Endodermal cell (in vitro differentiated cells): Measurements from ENCODE around the gene PRPF18. TPM values are rescaled to one million over a fixed set of nuclear protein-coding genes. Genes with fewer than 3 reads are reported as not detected.

Experiments used
- DNase-seq: peaks from one replicate; pipeline ENCODE4 v3.0.0-alpha.2; 2017
- H3K27ac ChIP-seq: 2 replicates; pipeline ENCODE4 v1.5.1; 2013; ENCODE audit warnings: mild to moderate bottlenecking, low read depth, low read length, moderate library complexity
- H3K27me3 ChIP-seq: 2 replicates; pipeline ENCODE4 v1.6.1; 2013; ENCODE audit warnings: mild to moderate bottlenecking, low read length, moderate library complexity; ENCODE audit not compliant: insufficient read depth, control insufficient read depth, poor library complexity, severe bottlenecking
- H3K36me3 ChIP-seq: 2 replicates; pipeline ENCODE4 v1.7.0; 2013; ENCODE audit warnings: mild to moderate bottlenecking, low read length, moderate library complexity; ENCODE audit not compliant: control insufficient read depth, insufficient read depth
- H3K4me1 ChIP-seq: one replicate; pipeline ENCODE4 v1.7.0; 2013; ENCODE audit warnings: low read length; ENCODE audit not compliant: control insufficient read depth, insufficient read depth
- H3K4me3 ChIP-seq: 2 replicates; pipeline ENCODE4 v1.5.1; 2013; ENCODE audit warnings: mild to moderate bottlenecking, low read length, moderate library complexity
- H3K9ac ChIP-seq: 2 replicates; pipeline ENCODE4 v1.6.1; 2013; ENCODE audit warnings: mild to moderate bottlenecking, low read length, moderate library complexity; ENCODE audit not compliant: poor library complexity, severe bottlenecking; ENCODE audit errors: extremely low read depth
- H3K9me3 ChIP-seq: 2 replicates; pipeline ENCODE4 v1.6.1; 2013; ENCODE audit warnings: mild to moderate bottlenecking, low read length, moderate library complexity; ENCODE audit not compliant: control insufficient read depth
- H3K27ac Mint-ChIP-seq: 2 replicates; pipeline ENCODE4 v1.8.0; 2020; ENCODE audit warnings: mixed read lengths
- H3K27me3 Mint-ChIP-seq: 2 replicates; pipeline ENCODE4 v1.8.0; 2021; ENCODE audit warnings: mild to moderate bottlenecking, mixed read lengths; ENCODE audit not compliant: insufficient read depth
- H3K36me3 Mint-ChIP-seq: 2 replicates; pipeline ENCODE4 v1.8.0; 2020; ENCODE audit warnings: low read depth, mixed read lengths
- H3K4me1 Mint-ChIP-seq: 2 replicates; pipeline ENCODE4 v1.8.0; 2020; ENCODE audit warnings: mixed read lengths
- H3K4me3 Mint-ChIP-seq: 2 replicates; pipeline ENCODE4 v1.8.0; 2020; ENCODE audit warnings: mild to moderate bottlenecking, moderate library complexity, mixed read lengths
- H3K9me3 Mint-ChIP-seq: 2 replicates; pipeline ENCODE4 v1.8.0; 2020; ENCODE audit warnings: mild to moderate bottlenecking, mixed read lengths
- CTCF ChIP-seq: fragments of 200-600 bp; sonication (generic); conservative IDR thresholded peaks from 2 replicates; pipeline ENCODE4 v1.5.0; 2021; ENCODE audit warnings: antibody characterized with exemption, mild to moderate bottlenecking
- WGBS, 2 experiments: methylation state at CpG; one replicate each; pipeline versions ENCODE4 v1.1.5 to v1.1.7; 2013; ENCODE audit warnings: missing lambda C conversion rate in 2 of 2, mixed read lengths in 1 of 2; ENCODE audit not compliant: insufficient coverage in 1 of 2, insufficient read length in 1 of 2; 5-methylcytosine and 5-hydroxymethylcytosine counted together
- total RNA-seq, 2 donors: library from RNA; stranded (reverse); fragmentation: NEBNext Ultra II Directional in 1 of 2; extraction: Animal tissue kit (Norgen Biotek cat#: 25700) in 1 of 2; gene quantifications; 2 replicates in 1 of 2; 3 replicates in 1 of 2; pipeline ENCODE4 v1.2.1, GENCODE V29; 2021

PRPF18 gene
- total RNA-seq, 2 donors from 2014 or later, result 19.1 to 20.4 TPM

- Histone ChIP-seq H3K4me1 (peaks cover 1% of the 10 kb centered on the region), H3K27me3 (no peaks in the 10 kb centered on the region), H3K27ac (peak overlapping the region; percentile 90), H3K9me3 (no peaks in the 10 kb centered on the region), H3K36me3 (peaks cover 8% of the 10 kb centered on the region), H3K9ac (no peak overlapping the region), H3K4me3 (no peak overlapping the region)
- TF ChIP-seq CTCF, result no peak
- no peak for DNase-seq
- H3K4me3 Mint-ChIP-seq, result no peak overlapping the region
- 97% methylated on average over 2 of the region's 3 CpGs; no CpG with 5 or more reads in 1 of the 2 experiments for WGBS, 2 experiments
- peaks cover 27% of the 10 kb centered on the region for H3K4me1 Mint-ChIP-seq
- no peaks in the 10 kb centered on the region for H3K9me3 Mint-ChIP-seq
- no peak overlapping the region for H3K27ac Mint-ChIP-seq
- H3K36me3 Mint-ChIP-seq, result peaks cover 21% of the 10 kb centered on the region
- peaks cover 17% of the 10 kb centered on the region for H3K27me3 Mint-ChIP-seq
Measured at GRCh38 chr10:13632440-13632839, 45.7 kb downstream of the PRPF18 start.

GRCh38 chr10:13632884-13633440 is 46.2 kb downstream of the PRPF18 start:
- H3K36me3 Mint-ChIP-seq, result peaks cover 25% of the 10 kb centered on the region
- TF ChIP-seq CTCF, result no peak
- DNase-seq, result no peak
- Histone ChIP-seq H3K27me3 (no peaks in the 10 kb centered on the region), H3K27ac (peak overlapping the region; percentile 90), H3K4me3 (no peak overlapping the region), H3K36me3 (peaks cover 8% of the 10 kb centered on the region), H3K4me1 (no peaks in the 10 kb centered on the region), H3K9me3 (no peaks in the 10 kb centered on the region), H3K9ac (no peak overlapping the region)
- peaks cover 17% of the 10 kb centered on the region for H3K27me3 Mint-ChIP-seq
- no peaks in the 10 kb centered on the region for H3K9me3 Mint-ChIP-seq
- H3K4me1 Mint-ChIP-seq, result peaks cover 27% of the 10 kb centered on the region
- no peak overlapping the region for H3K4me3 Mint-ChIP-seq
- H3K27ac Mint-ChIP-seq, result no peak overlapping the region
- WGBS, 2 experiments, result 91% methylated on average over 5 of the region's 5 CpGs

GRCh38 chr10:13633689-13634088 is 46.9 kb downstream of the PRPF18 start:
- 93% methylated on average over 6 to 7 of the region's 7 CpGs for WGBS, 2 experiments

More at GRCh38 chr10:13633689-13634088, 46.9 kb downstream of the PRPF18 start:
- Mint-ChIP-seq H3K4me1 (peaks cover 23% of the 10 kb centered on the region), H3K27me3 (peaks cover 17% of the 10 kb centered on the region), H3K9me3 (no peaks in the 10 kb centered on the region), H3K36me3 (peaks cover 32% of the 10 kb centered on the region), H3K27ac (no peak overlapping the region), H3K4me3 (no peak overlapping the region)
- no peak overlapping the region for H3K4me3 ChIP-seq
- DNase-seq, result no peak
- peaks cover 8% of the 10 kb centered on the region for H3K36me3 ChIP-seq
- H3K9ac ChIP-seq, result no peak overlapping the region
- H3K27ac ChIP-seq, result peak overlapping the region; percentile 90
- H3K27me3 ChIP-seq, result no peaks in the 10 kb centered on the region
- no peaks in the 10 kb centered on the region for H3K9me3 ChIP-seq
- no peaks in the 10 kb centered on the region for H3K4me1 ChIP-seq
- no peak for TF ChIP-seq CTCF
